ENCODE results near the gene GJE1. TPM values are rescaled to one million over a fixed set of nuclear protein-coding genes. Genes with fewer than 3 reads are reported as not detected.

GJE1 gene
- total and polyA plus RNA-seq, 12 donors, result not detected

- Histone ChIP-seq H3K9me3 (no peaks in the 10 kb centered on the region), H3K4me1 (peaks cover 0 to 21% (median 11%) of the 10 kb centered on the region in 9 donors), H3K36me3 (peaks cover 0 to 11% (median 0%) of the 10 kb centered on the region in 9 donors), H3K27me3 (no peaks in the 10 kb centered on the region), H3K27ac (no peak overlapping the region), H3K4me3 (no peak overlapping the region)
- no peak for ATAC-seq
- DNase-seq, result no peak
- WGBS, 2 donors, result 89 to 92% methylated on average over 2 of the region's 2 CpGs
- no peak for TF ChIP-seq CTCF (IDR thresholded peaks at IDR 0.05)
- intact Hi-C loops (cut with DNase I), result no loop called here
Observed at GRCh38 chr6:142184307-142184706, 51.6 kb downstream of the GJE1 start.

Other genes with a start within 250 kb of the GJE1 start
- not detected for gene NMBR, start 14.2 kb downstream of the GJE1 start, total RNA-seq
- not detected for gene NMBR, start 14.2 kb downstream of the GJE1 start, polyA plus RNA-seq
- gene VTA1, start 14.3 kb downstream of the GJE1 start, total RNA-seq, result 10 to 100 TPM; 33.3 to 42.6 (median 37.8) TPM
- gene VTA1, start 14.3 kb downstream of the GJE1 start, polyA plus RNA-seq, result 10 to 100 TPM; 10.5 to 35.1 TPM
- 1 to 10 TPM; 1.6 to 5.9 (median 3.3) TPM for gene ADGRG6, start 169.1 kb downstream of the GJE1 start, total RNA-seq
- gene ADGRG6, start 169.1 kb downstream of the GJE1 start, polyA plus RNA-seq, result 1 to 10 TPM in 1 of 2 donors, under 1 TPM in 1; 0.93 to 1.1 TPM

Data from heart right ventricle (tissue), 16 donors.